Thyroid gland (tissue), 4 donors: ENCODE measurements around the gene ELMO3.

Experiments used
- POLR2A ChIP-seq, 2 donors: fragments of 450-650 bp; IDR thresholded peaks; one replicate each; pipeline ENCODE4 v1.6.1; 2017; ENCODE audit warnings: antibody characterized with exemption in 2 of 2, mild to moderate bottlenecking in 2 of 2, moderate library complexity in 1 of 2
- TF ChIP-seq, protein P1 (sequence below), 6 experiments: fragments of 200-600 bp in 3 of 6; fragments of 450-650 bp in 3 of 6; sonication (generic) in 3 of 6; IDR thresholded peaks; one replicate each; pipeline ENCODE4 v1.5.1; 2016 to 2019; ENCODE audit warnings: antibody characterized with exemption in 6 of 6, mild to moderate bottlenecking in 2 of 6, inconsistent platforms in 1 of 6, moderate library complexity in 1 of 6

DNA sequence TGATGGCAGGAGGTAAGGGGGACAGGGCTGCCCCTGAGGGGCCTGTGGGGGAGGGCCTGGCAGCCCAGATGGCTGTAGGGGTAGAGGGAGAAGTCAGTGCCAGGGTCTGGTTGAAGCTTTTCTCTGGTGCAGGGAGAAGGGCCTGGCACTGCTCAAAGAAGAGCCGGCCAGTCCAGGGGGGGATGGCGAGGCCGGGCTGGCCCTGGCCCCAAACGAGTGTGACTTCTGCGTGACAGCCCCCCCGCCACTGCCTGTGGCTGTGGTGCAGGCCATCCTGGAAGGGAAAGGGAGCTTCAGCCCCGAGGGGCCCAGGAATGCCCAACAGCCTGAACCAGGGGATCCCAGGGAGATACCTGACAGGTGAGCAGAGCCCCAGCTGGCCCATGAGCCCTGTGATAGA is 31.3 kb upstream of the ELMO3 start:
- TF ChIP-seq, protein P1, sequence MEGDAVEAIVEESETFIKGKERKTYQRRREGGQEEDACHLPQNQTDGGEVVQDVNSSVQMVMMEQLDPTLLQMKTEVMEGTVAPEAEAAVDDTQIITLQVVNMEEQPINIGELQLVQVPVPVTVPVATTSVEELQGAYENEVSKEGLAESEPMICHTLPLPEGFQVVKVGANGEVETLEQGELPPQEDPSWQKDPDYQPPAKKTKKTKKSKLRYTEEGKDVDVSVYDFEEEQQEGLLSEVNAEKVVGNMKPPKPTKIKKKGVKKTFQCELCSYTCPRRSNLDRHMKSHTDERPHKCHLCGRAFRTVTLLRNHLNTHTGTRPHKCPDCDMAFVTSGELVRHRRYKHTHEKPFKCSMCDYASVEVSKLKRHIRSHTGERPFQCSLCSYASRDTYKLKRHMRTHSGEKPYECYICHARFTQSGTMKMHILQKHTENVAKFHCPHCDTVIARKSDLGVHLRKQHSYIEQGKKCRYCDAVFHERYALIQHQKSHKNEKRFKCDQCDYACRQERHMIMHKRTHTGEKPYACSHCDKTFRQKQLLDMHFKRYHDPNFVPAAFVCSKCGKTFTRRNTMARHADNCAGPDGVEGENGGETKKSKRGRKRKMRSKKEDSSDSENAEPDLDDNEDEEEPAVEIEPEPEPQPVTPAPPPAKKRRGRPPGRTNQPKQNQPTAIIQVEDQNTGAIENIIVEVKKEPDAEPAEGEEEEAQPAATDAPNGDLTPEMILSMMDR (IDR thresholded peaks at IDR 0.05): no peak
- TF ChIP-seq POLR2A (IDR thresholded peaks at IDR 0.05): no peak
